CD4-positive, alpha-beta T cell treated with Interleukin-10 for 1 hour (primary cell): ENCODE measurements around the gene MORC2.

Source experiments
- DNase-seq: peaks from one replicate; pipeline ENCODE4 v3.0.0-alpha.2; 2020

MORC2 gene

GRCh38 chr22:30885001-30885366 is 83.6 kb downstream of the MORC2 start:
- DNase-seq = no peak

- DNase-seq = no peak
Observed at GRCh38 chr22:30884211-30885000, 84.2 kb downstream of the MORC2 start.

- no peak for DNase-seq
Observed at GRCh38 chr22:30883586-30884145, 84.9 kb downstream of the MORC2 start.

- no peak for DNase-seq
Observed at GRCh38 chr22:30882974-30883533, 85.5 kb downstream of the MORC2 start.

GRCh38 chr22:30882184-30882717 is 86.3 kb downstream of the MORC2 start:
- no peak for DNase-seq

- no peak for DNase-seq
Observed at GRCh38 chr22:30881361-30882183, 87.0 kb downstream of the MORC2 start.

- DNase-seq = no peak
Observed at GRCh38 chr22:30880847-30881246, 87.7 kb downstream of the MORC2 start.

GRCh38 chr22:30880181-30880601 is 88.4 kb downstream of the MORC2 start:
- no peak for DNase-seq

- no peak for DNase-seq
Observed at GRCh38 chr22:30879415-30879797, 89.2 kb downstream of the MORC2 start.

- no peak for DNase-seq
Observed at GRCh38 chr22:30878516-30879414, 89.8 kb downstream of the MORC2 start.

GRCh38 chr22:30877662-30878515 is 90.7 kb downstream of the MORC2 start:
- DNase-seq = no peak

GRCh38 chr22:30876915-30877553 is 91.5 kb downstream of the MORC2 start:
- DNase-seq = no peak

- DNase-seq = no peak
Observed at GRCh38 chr22:30876221-30876751, 92.3 kb downstream of the MORC2 start.

GRCh38 chr22:30875481-30876215 is 92.9 kb downstream of the MORC2 start:
- DNase-seq = no peak
